Activated naive CD8-positive, alpha-beta T cell treated with anti-CD3 and anti-CD28 coated beads, Interleukin-2, amount 50 U/mL, for 16 hours (primary cell): ENCODE data around the gene BARD1.
"Not testable (repeated sequence)": the region's sequence is repeated elsewhere in the genome, so short reads cannot be mapped to it uniquely, and the experiment has no call there.

Experiments used
- DNase-seq: peaks from one replicate; pipeline ENCODE4 v3.0.0-alpha.2; 2020; ENCODE audit warnings: low read depth, low spot score

Gene BARD1

GRCh38 chr2:214808981-214809750 is at the start of gene BARD1:
TSS of gene BARD1 (minus strand) at chr2:214809683. CDS start at chr2:214809569, 114 bp downstream.
- DNase-seq = peak; percentile 19

- no peak for DNase-seq
Measured at GRCh38 chr2:214856137-214856536, 46.7 kb upstream of the BARD1 start.

GRCh38 chr2:214853906-214854305 is 44.4 kb upstream of the BARD1 start:
- DNase-seq = no peak

GRCh38 chr2:214843823-214844222 is 34.3 kb upstream of the BARD1 start:
- no peak for DNase-seq

- DNase-seq = no peak
Measured at GRCh38 chr2:214839464-214839863, 30.0 kb upstream of the BARD1 start.

DNA sequence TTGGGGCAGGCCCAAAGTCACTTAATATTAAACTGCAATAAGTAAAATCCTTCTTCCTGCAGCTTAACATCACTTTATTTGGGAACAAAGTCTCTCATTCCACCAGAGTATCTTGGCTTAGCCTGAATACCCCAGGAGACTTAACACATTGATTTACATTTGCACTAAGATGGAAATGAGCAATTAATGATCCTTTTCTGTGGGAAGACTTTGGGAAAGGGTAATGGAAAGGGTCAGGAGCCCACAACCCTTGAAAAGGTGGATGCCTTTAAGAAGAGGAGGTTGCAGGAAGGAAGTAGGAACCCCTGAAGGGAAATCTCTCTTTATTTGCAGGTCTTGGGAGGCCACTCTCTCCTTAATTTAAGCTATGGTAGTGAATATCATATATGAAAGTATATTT is 28.0 kb upstream of the BARD1 start:
- no peak for DNase-seq

DNA sequence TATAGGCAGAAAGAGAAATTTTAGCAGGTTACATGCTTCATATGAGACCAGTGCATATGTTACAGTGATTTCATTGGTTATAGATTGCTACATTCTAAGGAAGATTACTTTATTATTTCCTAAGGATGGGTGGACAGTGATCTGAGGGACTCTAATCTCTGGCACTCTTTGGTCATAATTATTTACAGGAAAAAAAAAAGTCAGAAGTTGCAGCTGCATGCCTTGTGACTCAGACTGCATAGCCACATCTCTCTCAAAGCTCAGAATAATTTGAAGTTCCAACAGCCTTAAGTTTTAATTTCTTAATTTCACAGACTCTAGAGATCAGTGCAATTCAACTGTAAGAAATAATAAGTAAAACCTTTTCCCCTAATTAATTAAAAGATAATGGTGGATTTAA is 27.1 kb upstream of the BARD1 start:
- DNase-seq = no peak

DNA sequence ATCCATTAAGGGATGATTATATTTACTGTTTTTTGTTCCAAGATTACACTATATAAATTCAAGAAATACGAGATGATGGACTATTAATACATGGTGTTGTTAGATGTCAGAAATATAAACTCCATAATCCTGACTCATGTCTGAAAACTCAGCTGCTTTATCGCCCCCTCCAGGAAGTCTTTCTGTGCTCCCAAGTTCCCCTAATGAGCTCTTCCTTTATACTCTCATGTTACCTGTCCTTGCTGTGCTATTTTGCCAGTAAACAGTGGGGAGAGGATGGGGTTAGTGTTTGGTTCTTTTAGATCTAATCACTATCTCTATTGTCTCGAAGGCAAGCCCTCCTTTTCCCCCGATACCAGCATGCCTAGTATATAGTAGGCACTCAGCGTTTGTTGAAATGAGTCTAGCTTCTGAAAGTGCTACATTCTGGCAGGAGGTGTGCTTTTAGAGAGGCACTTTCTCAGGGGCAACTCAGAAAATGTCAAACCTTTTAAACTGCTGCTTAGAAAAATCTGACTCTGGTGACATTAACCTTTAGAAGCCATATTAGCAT is 21.4 kb upstream of the BARD1 start:
- no peak for DNase-seq

DNA sequence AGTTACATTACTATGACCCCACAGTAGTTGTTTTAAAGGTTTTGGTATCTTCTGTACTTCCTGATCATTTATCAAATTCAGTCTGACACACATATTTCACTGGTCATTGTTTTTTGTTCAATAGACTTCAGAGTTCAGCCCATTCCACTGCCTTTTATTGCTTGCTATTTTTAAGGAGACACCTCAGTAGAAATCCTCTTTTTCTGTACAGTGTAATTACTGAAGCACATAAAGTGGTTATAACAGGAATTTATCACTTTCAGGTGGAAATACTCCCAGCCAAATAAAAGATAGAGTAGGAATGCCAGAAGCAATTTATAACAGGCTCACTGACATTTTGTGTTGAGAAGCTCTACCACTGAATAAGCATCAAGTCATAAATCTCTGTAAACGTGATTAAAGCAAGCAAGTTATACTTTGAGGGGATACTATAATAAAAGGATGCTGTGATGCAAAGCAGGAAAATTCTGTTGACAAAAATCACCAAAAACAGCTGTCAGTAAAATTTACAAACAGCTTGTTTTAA is 6.6 kb upstream of the BARD1 start:
- no peak for DNase-seq

- no peak for DNase-seq
Measured at GRCh38 chr2:214810671-214811070, 1.2 kb upstream of the BARD1 start.

DNA sequence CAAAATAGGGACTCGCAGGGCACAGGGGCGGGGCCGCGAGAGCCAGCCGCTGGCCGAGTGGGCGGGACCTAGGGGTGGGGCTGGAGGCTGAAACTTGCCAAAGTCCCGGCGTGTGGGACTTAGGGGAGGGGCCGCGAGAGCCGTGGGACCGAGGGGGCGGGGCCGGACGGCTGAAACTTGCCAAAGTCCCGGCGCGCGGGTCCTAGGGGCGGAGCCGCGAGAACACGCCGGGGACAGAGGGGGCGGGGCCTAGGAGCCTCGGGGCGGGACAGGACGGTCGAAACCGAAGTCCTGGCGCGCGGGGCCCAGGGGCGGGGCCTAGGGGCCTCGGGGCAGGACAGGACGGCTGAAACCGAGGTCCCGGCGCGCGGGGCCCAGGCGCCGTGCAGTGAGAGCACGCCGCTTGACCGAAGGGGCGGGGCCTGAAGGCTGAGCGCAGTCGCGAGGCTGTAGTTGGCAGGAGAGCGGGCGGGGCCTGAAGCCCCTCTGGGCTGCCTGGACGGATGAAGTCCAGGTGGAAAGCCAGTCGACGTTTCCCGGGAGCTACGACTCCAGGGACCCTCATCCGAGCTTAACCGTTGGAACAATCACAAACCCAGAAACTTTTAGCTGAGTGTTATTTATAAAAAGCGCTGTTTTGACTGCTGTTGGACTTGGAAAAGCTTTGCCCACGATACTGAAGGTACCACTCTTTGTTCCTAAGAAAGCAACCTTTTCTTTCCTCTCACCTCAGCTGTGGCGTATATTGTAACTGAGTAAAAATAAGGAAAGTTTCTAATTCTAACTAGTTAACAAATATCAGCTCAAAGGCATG is 475 bp upstream of the BARD1 start:
- peak; percentile 99 for DNase-seq

DNA sequence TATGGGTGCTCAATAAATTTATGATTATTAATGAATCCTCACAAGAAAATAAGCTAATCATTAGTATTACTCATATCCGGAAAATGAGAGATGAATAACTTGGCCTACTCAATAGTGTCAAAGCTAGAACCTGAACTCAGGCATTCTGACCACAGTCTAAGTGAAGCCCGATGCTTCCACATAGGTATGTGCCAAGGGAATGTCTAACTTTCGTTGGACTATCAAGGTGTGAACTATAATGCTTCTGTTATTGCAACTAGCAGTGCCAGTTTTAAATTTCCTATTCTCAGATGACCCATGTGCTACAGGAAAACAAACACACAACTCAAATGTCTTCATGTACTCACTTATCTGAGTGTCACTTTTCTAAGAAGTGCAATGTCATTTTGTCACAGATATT is 1.8 kb downstream of the BARD1 start:
- DNase-seq = no peak

- no peak for DNase-seq
Measured at GRCh38 chr2:214801768-214802397, 7.6 kb downstream of the BARD1 start.

DNA sequence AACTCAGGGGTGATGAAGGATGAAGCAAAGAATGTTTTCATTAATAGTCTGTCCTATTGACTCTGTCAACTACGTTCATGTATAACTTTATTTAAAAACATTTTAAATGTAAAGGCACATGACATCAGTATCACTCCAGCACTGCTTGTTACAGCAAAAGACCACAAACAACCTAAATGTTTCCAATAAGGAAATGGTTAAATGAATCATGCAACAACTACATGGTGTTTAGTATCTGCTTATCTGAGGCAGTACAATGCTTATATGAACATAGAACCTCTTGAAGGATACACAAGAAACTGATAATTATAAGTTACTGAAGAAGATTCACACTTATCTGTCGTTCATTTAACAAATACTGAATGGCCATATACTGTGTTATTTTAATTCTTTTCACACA is 8.4 kb downstream of the BARD1 start:
- DNase-seq = no peak

DNA sequence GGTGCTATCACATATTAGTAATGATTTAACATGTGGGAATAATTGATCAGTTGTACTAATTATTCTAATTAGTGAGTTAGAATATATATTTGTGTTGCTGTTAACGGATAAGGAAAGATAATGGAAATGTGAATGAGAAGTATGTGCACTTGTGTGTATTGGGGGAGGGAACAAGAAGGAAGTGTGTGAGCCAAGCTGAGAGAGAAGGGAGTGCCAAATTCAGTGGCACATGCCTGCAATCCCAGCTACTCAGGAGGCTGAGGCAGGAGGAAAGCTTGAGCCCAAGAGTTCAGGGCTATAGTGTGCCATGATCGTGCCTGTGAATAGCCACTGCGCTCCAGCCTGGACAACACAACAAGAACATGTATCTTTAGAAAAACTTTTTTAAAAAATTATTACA is 9.3 kb downstream of the BARD1 start:
- DNase-seq = no peak

DNA sequence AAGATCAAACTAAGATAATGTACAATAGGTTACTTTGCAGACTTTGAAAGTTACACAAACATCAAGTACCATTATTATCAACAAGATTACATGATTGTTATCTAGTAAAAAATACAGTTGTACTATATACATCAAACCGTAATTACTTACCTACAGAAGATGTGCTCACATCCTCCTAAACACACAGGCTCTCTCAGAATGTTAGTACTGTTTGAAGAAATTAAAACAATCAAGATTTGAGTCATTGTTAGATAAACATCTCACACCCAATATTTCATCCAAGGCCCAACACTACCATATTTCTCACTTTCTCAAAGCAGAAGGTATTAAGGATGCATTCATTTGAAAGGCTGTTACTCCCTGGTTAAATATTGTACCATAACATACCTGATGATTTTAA is 12.6 kb downstream of the BARD1 start:
- no peak for DNase-seq

DNA sequence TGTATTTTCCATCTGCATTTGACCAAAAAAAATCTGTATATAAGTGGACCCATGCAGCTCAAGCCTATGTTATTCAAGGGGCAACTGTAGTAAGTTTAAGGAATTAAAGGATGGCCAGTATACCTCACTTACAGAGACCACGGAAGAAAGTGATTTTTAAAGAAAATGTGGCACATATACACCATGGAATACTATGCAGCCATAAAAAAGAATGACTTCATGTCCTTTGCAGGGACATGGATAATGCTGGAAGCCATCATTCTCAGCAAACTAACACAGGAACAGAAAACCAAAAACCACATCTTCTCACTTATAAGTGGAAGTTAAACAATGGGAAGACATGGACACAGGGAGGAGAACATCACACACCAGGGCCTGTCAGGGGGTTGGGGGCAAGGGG is 26.3 kb downstream of the BARD1 start:
- not testable (repeated sequence) for DNase-seq

DNA sequence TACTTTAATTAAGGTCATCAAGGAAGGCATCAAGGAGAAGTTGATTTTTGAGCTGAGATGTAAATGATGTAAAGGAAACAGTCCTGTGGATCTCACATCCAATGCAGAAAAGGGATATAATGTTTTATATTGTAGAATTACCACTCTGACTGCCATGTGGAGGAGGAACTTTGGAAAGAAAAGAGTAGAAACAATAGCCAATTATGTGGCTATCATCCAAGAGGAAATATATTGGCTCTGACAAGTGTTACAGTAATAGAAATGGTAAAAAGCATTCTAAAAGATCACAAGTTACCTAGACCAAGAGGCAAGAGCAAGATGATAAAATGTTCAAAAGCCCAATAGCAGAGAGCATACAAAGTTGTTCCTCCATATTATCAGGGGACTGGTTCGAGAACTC is 26.8 kb downstream of the BARD1 start:
- DNase-seq = no peak

DNA sequence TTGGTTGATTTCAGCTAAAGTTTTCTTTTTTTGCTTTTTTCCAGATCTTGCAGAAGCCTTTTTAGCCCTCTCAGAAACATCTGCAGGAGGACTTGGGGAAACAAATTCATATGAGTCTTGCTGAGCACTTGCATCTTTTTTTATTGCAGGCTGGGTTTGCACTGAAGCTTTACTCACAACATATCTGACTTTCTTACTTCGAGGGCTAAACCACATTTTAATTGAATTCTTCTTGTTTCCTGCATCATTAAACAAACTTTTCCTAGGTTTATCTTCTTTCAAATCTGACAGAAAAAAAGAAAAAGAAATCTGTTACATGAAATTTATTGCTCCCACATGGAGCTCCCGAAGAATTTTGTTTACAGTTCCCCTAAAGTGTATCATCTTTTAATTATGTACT is 28.3 kb downstream of the BARD1 start:
- no peak for DNase-seq

DNA sequence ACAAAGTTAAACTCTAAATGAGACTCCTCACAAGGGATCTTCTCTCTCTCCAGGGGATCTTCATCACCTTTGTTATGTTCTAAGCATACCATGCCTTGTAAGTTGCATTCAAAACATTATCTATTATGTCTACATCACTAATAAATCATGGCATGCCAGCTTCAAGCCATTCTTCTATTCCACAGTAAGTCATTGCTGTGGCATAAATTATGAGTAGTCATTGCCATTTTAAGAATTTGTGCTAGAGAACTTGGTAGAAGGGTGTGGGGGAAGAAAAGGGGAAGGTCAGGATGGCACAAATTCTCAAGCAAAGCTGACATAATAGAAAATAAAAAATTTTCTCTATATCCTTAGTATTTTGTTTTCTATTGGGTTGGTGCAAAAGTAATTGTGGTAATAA is 33.5 kb downstream of the BARD1 start:
- no peak for DNase-seq

GRCh38 chr2:214774108-214774507 is 35.4 kb downstream of the BARD1 start:
- no peak for DNase-seq

DNA sequence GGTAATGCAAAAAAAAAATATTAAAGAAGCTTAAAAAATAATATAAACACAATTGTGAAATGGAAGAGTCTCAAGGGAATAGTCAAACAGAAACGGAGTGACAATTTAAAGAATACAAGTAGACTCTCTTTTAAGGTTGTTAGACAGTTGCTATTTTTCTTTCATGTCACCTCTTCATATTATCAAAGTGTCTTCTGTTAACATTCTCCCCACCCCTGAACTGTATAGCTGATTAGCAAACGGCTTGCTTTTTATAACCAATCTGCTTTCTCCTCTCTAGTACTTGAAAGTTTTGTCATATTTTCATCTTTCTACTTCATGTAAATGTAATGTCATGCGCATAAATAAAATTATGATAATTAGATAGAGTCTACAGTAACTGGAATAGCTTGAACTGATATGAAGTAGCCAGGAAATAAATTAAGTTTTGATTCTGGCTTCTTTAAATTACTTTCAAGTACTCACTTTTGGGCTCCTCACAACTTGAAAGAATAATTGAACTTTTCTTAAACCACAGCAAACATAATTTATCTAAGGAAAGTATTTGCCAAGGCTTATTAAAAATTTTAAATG is 37.0 kb downstream of the BARD1 start:
- no peak for DNase-seq
